Measurements from ENCODE around the gene MMP17.

MMP17 gene

GRCh38 chr12:131833896-131834641 is 5.9 kb downstream of the MMP17 start:
- peak; percentile 46 for TF ChIP-seq CTCF (IDR thresholded peaks at IDR 0.05; ENCODE audit: low read depth, low read length, missing control alignments)
- DNase-seq (ENCODE audit: extremely low read depth, low read depth) = no peak
- no peak overlapping the region for H3K4me3 ChIP-seq (replicated peaks; ENCODE audit: low read depth, low read length)

GRCh38 chr12:131834798-131835615 is 6.8 kb downstream of the MMP17 start:
- TF ChIP-seq CTCF (IDR thresholded peaks at IDR 0.05; ENCODE audit: low read depth, low read length, missing control alignments) = no peak
- no peak for DNase-seq (ENCODE audit: extremely low read depth, low read depth)
- H3K4me3 ChIP-seq (replicated peaks; ENCODE audit: low read depth, low read length) = no peak overlapping the region

DNA sequence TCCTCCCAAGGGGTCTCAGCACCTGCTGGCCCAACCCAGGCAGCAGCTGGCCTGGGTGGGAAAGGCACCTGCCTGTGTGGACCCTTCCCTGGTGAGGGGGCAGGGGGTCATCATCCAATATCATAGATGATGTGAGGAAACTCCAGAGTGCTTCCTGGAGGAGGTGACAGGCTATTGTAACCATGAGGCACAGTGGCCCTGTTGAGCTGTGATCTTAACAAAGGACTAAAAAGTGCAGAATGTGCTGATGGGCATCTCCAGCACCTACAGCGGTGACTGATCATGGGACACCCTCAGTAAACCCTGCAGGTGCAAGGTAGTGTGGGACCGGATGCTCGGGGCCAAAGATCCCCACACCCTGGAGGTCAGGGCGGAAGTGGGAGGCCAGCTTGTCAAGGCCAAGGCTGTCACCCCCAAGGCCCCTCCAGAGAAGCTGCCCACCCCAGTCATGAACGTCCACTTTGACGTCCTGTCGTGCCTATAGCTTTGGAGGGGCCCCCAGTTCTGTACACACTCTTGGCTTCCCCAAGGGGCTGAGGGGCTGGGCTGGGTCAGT is 7.5 kb downstream of the MMP17 start:
- no peak overlapping the region for H3K4me3 ChIP-seq (replicated peaks; ENCODE audit: low read depth, low read length)
- no peak for DNase-seq (ENCODE audit: extremely low read depth, low read depth)
- no peak for TF ChIP-seq CTCF (IDR thresholded peaks at IDR 0.05; ENCODE audit: low read depth, low read length, missing control alignments)

- DNase-seq (ENCODE audit: extremely low read depth, low read depth) = no peak
These were observed 8.0 kb downstream of the MMP17 start for GRCh38 chr12:131836193-131836592.

GRCh38 chr12:131836714-131837397 is 8.7 kb downstream of the MMP17 start:
- no peak overlapping the region for H3K4me3 ChIP-seq (replicated peaks; ENCODE audit: low read depth, low read length)
- no peak for DNase-seq (ENCODE audit: extremely low read depth, low read depth)
- TF ChIP-seq CTCF (IDR thresholded peaks at IDR 0.05; ENCODE audit: low read depth, low read length, missing control alignments) = no peak

More at GRCh38 chr12:131836193-131836592, 8.0 kb downstream of the MMP17 start:
- H3K4me3 ChIP-seq (replicated peaks; ENCODE audit: low read depth, low read length) = no peak overlapping the region
- TF ChIP-seq CTCF (IDR thresholded peaks at IDR 0.05; ENCODE audit: low read depth, low read length, missing control alignments) = peak; percentile 36

- no peak for TF ChIP-seq CTCF (IDR thresholded peaks at IDR 0.05; ENCODE audit: low read depth, low read length, missing control alignments)
- no peak for DNase-seq (ENCODE audit: extremely low read depth, low read depth)
These were observed 12.6 kb downstream of the MMP17 start for GRCh38 chr12:131840643-131841416.

More at GRCh38 chr12:131840643-131841416, 12.6 kb downstream of the MMP17 start:
- H3K4me3 ChIP-seq (replicated peaks; ENCODE audit: low read depth, low read length) = no peak overlapping the region
